GM18861 (cell line): ENCODE results near the gene TMEM131.

Source experiments
- ATAC-seq: cut with Tn5 transposase; IDR thresholded peaks from one replicate; pipeline ENCODE4 v1.9.1; 2021; ENCODE audit not compliant: unreplicated experiment

Gene TMEM131

GRCh38 chr2:97741686-97742085 is 254.1 kb downstream of the TMEM131 start:
- no peak for ATAC-seq

GRCh38 chr2:97741251-97741650 is 254.5 kb downstream of the TMEM131 start:
- no peak for ATAC-seq

GRCh38 chr2:97740590-97741182 is 255.1 kb downstream of the TMEM131 start:
- ATAC-seq = no peak

GRCh38 chr2:97739893-97740245 is 255.9 kb downstream of the TMEM131 start:
- no peak for ATAC-seq

DNA sequence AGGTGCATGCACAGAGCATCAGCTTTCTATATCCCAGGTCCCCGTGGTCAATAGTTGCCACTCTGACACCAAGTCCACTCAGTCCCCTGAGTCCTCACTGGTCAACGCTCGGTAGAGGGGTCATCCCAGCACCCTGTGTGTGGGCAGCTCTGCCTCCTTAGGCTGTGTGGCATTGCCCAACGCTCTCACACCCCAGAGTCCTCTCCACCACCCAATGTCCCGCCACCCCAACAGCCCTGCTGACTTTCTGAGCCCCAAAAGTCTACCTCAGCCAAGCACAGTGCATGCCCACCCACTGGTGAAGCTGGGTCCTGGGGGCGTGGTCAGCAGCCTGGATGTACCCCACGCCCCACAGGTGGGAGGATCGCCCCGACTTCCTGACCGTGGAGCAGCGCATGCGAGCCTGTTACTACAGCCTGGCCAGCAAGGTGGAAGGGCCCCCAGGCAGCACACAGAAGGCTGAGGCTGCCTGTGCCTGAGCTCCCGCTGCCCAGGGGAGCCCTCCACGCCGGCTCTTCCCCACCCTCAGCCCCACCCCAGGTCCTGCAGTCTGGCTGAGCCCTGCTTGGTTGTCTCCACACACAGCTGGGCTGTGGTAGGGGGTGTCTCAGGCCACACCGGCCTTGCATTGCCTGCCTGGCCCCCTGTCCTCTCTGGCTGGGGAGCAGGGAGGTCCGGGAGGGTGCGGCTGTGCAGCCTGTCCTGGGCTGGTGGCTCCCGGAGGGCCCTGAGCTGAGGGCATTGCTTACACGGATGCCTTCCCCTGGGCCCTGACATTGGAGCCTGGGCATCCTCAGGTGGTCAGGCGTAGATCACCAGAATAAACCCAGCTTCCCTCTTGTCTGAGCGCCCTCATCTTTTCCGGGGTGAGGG is 256.5 kb downstream of the TMEM131 start:
- no peak for ATAC-seq

- ATAC-seq = no peak
These were observed 257.3 kb downstream of the TMEM131 start for GRCh38 chr2:97738179-97739019.

DNA sequence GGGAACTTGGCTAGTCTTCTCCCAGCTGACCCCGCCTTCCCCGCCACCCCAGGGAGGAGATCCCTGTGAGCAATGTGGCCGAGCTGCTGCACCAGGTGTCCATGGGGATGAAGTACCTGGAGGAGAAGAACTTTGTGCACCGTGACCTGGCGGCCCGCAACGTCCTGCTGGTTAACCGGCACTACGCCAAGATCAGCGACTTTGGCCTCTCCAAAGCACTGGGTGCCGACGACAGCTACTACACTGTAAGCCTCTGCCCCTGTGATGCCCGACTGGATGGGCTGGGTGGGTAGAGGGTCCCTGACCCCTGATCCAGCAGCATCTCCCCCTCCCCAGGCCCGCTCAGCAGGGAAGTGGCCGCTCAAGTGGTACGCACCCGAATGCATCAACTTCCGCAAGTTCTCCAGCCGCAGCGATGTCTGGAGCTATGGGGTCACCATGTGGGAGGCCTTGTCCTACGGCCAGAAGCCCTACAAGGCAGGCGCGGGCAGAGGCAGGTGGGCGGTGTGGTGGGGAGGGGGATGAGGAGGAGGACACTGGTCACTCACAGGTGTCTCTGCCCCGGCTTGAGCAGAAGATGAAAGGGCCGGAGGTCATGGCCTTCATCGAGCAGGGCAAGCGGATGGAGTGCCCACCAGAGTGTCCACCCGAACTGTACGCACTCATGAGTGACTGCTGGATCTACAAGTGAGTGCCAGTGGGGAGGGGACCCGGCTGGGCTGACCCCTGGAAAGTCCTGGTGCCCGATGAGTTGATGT is 258.1 kb downstream of the TMEM131 start:
- no peak for ATAC-seq

GRCh38 chr2:97736608-97737330 is 259.0 kb downstream of the TMEM131 start:
- ATAC-seq = no peak

DNA sequence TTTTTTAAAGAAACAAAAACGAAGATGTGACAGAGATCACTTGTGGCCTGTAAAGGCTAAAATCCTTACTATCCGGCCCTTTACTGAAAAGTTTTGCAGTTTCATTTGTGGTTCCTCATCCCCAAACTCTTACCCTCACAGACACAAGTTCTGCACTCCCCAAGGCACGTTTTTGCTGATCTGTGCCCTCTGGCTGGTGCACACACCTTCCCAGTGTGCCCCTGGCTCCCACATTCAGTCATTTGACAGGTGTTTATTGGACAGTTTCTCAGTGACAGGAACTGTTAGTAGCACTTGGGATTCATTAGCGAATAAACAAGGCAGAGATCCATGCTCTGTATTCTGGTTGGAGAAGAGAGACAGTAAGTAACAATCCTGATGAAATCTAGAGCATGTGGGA is 259.6 kb downstream of the TMEM131 start:
- ATAC-seq = no peak

GRCh38 chr2:97735161-97735561 is 260.6 kb downstream of the TMEM131 start:
- ATAC-seq = no peak

DNA sequence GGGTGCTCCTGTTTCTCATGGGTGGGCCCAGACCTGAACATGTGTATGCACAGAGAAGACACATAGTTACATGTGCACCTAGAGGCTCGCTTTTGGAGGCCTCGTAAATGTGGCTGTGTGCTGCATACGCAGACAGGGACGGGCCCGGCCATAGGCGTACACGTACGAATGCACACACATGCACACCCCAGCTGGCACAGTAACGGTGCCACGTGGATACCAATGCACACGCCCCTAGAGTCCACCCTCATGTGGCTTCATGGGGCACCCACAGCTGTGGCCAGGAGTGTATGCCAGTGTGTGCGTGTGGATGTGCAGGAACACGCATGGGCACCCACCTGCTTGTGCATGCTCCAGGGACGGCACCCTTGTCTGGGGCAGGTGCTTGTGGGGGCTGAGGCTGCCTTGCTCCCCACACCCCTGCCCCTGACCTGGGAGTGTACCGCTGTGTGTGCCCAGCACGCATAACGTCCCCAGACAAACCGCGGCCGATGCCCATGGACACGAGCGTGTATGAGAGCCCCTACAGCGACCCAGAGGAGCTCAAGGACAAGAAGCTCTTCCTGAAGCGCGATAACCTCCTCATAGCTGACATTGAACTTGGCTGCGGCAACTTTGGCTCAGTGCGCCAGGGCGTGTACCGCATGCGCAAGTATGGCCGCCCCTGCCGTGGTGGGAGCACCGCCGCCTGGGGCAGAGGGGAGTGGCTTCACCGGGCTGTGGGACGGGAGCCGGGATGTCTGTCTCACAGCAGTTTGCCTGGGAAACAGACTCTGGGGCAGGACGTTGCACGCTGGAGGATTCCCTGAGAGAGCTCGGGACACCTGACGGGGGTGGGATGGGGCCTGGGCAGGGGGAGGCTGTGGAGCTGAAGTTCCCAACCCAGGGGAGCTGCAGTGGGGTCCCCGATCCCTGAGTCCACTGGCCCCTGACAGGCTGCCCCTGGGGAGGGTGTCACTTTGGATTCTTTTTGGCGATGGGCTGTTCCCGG is 261.4 kb downstream of the TMEM131 start:
- no peak for ATAC-seq

- no peak for ATAC-seq
These were observed 262.3 kb downstream of the TMEM131 start for GRCh38 chr2:97733341-97734035.

DNA sequence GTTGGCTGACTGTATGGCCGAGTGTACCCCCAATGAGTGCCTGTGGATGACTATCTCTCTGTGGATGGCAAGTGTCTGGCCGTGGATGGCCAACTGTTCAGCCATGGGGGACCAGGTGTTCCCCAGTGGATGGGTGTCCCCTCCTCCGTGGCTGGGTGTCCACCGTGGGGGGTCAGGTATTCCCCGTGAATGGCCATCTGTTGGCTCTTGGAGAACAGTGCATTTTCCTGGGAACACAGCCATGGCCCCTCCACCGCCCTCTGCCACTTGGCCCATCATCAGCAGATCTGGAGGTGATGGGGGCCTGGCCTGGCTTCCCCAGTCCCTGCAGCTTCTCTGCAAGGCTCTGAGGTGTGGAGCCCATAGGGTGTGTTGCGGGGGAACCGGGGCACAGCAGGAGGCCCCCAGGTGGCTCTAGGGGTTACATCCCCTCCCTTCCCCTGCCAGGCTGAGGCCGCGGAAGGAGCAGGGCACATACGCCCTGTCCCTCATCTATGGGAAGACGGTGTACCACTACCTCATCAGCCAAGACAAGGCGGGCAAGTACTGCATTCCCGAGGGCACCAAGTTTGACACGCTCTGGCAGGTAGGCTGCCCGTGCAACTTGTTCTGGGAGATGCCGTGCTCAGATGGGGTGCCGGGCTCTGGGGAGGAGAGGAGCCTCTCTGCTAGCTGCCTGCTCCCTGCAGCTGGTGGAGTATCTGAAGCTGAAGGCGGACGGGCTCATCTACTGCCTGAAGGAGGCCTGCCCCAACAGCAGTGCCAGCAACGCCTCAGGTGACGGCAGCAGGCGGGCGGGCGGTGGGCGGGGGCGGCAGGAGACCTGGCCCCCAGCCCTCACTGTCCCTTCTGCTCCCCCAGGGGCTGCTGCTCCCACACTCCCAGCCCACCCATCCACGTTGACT is 263.1 kb downstream of the TMEM131 start:
- ATAC-seq = no peak

- ATAC-seq = no peak
These were observed 264.3 kb downstream of the TMEM131 start for GRCh38 chr2:97731274-97732020.

GRCh38 chr2:97730245-97730644 is 265.5 kb downstream of the TMEM131 start:
- ATAC-seq = no peak

- no peak for ATAC-seq
These were observed 267.5 kb downstream of the TMEM131 start for GRCh38 chr2:97728091-97728731.
